GM18519 (cell line): ENCODE data around the gene ABCC3.

Source experiments
- ATAC-seq: cut with Tn5 transposase; IDR thresholded peaks from one replicate; pipeline ENCODE4 v1.9.1; 2021; ENCODE audit warnings: mild to moderate bottlenecking, moderate library complexity; ENCODE audit not compliant: unreplicated experiment, low FRiP score

The ABCC3 gene

DNA sequence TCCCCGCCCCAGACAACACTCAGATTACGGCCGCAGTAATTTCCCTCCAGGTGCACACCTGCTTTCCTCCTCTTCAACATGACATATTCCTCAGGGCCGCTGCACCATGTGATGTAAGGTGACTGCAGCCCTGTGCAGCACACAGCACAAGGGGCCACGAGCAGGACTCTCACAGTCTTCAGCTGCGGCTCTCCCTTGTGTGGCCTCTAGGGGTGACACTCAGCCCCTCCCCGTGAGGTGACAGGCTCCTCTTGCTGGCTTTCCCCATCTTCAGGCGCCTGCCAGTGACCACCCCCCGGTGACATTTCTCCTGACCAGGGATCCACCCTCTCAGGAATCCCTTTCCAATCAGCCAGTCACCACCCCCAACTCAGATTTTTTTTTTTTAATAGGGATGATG lies 31.3 kb upstream of the ABCC3 start:
- ATAC-seq = no peak

GRCh38 chr17:50604513-50604912 lies 30.2 kb upstream of the ABCC3 start:
- no peak for ATAC-seq

DNA sequence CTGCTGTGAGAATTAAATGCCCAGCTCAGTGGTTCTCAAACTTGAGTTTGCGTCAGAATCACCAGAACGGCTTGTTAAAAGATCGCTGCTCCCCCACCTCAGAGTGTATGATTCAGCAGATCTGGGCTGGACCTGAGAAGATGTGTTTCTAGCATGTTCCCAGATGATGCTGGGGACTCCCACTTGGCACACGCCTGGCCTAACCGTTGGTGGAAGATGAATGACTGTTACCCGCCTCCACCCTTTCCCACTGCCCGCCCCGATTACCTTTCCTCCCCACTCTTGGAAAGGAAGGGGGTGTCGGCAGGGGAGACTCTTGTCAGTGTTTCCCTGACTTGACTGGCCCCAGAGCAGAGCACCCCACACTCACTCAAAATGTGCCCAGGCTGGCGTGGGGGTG lies 29.3 kb upstream of the ABCC3 start:
- ATAC-seq = no peak

DNA sequence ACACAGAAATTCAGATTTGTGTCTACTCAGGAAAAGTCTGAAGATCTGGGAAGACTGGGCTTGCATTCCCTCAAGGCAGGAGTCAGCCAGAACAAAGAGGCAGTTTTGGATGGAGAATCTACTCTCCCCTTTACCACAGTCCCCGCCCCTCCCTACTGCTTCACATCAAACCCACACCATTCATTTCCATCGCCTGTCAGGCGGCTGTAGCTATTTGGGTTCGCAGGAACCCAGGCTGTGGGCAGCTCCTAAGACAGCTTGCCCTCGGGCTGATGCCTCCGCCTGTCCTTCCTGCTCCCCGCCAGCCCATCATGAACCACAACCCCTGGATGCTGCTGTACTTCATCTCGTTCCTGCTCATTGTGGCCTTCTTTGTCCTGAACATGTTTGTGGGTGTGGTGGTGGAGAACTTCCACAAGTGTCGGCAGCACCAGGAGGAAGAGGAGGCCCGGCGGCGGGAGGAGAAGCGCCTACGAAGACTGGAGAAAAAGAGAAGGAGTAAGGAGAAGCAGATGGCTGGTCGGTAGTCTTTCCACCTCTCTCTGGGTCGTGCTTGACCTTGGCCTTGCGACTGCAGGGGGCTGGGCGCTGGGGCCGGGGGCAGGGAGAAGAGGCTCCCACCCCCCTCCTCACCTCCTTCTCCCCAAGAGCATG lies 27.0 kb upstream of the ABCC3 start:
- ATAC-seq = no peak

DNA sequence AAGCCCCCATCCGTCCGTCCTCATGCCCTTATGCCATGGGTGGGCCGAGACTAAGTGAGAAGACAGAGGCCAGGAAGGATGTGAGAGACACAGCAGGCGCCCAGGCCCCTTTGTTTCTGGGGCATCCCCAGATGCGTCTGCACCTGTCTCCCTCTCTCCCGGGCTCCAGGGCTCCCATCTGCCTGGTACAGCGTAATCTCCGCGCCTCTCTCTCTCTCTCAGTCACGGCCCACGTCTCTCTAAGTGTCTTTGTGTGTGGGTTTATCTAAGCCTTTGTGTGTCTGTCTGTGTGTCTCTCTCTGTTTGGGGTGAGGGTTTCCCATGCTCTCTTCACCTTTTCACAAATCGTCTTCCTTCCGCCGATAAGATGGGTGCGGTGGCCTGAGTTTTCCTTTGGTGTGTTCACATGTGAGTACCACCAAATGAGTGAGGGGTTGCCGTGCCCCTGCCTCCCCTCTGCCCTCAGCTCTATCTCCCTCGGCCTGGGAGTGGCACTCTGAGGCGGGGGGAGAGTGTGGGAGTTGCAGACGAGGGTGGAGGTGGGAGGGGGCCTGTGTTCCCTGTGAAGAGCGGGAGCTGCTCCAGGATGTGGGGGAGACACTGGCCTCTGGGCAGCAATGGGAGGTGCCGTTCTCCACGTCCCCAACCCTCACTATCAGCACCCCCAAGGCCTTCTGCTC lies 25.8 kb upstream of the ABCC3 start:
- ATAC-seq = no peak

GRCh38 chr17:50609380-50610074 lies 25.2 kb upstream of the ABCC3 start:
- ATAC-seq = no peak

GRCh38 chr17:50611634-50612033 lies 23.0 kb upstream of the ABCC3 start:
- no peak for ATAC-seq

DNA sequence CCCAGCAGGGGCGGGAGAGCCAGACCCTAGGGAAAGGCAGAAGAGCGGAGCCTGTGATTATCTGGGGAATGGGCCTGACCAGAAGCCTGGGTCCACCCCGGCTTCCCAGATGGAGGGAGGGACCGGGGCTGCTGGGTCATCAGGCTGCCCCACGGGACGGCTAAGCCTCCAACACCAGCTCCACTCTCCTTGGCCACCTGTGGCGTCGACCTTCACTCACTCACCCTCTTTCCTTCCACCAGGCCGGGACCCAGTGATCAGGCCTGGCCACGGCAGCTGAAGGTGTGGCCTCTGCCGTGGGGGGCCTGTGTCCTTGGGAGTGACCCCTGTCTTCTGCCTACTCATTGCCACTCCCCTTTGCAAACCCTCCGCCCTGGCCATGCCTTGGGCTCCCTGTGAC lies 22.4 kb upstream of the ABCC3 start:
- ATAC-seq = no peak

DNA sequence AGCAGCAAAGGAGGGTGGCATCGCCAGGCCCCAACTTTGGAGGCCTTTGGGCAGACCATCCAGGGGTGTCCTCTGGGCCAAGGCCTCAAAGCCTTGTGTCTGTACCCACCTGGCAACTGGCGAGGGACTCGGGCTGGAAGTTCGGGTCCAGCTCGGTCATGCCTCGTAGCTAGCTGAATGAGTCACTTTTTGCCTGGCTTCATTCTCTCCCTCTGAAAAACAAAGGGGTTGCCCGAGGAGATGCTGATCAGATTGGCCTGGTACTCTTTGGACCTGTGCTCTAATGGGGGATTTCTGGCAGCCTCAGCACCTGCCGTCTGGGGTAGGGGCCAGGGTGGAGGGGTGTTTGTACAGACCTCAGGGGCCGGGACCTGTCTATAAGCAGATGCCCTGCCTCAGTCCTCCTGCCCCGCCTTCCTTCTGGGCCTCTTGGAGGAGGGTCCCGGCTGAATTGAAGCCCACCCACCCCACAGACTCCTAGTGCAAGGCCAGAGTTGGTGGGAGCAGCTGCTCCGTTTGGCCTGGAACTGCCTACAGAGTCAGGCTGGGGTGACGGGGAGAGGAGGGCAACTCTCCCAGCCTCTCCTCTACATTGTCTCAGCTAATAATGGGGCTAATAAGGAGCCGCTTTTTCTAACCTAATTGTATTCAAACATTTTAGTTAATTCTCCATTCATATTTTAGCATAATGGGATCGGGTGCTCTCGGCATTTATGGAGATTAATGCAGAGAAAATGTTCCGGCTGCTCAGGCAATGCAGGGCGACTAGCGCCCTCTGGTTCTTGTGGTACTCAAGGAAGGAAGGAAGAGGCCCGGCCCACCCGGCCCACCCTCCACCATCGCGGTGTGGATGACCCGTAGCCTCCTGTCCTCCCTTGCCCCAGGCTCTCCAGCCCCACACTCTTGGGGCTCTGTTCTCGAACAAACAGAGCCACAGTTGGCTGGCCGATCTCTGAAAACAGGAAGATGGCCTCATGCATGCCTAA lies 21.4 kb upstream of the ABCC3 start:
- ATAC-seq = no peak

- ATAC-seq = no peak
Observed at GRCh38 chr17:50614471-50615051, 20.1 kb upstream of the ABCC3 start.

GRCh38 chr17:50615828-50616227 lies 18.9 kb upstream of the ABCC3 start:
- no peak for ATAC-seq

- no peak for ATAC-seq
Observed at GRCh38 chr17:50618300-50618699, 16.4 kb upstream of the ABCC3 start.

DNA sequence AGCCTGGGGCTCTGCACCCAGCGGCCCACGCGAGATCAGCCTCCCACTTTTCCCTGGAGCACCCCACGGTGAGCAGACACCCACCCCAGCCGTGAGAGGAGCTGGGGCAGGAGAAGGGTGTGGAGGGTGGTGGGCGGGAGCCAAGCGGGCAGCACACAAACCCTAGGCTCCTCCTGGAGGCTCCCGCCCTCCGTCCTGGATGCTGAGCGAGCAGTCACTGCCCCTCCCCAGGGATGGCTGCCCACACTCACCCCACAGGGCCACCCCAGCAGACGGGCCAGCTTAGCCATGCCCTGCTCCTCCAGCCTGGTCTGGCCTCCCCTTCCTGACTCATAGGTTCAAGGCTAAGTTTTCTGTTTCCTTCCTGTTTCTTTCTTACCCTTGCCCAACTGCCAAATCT lies 15.7 kb upstream of the ABCC3 start:
- ATAC-seq = no peak

GRCh38 chr17:50619489-50619888 lies 15.2 kb upstream of the ABCC3 start:
- no peak for ATAC-seq

GRCh38 chr17:50620237-50620636 lies 14.4 kb upstream of the ABCC3 start:
- no peak for ATAC-seq

DNA sequence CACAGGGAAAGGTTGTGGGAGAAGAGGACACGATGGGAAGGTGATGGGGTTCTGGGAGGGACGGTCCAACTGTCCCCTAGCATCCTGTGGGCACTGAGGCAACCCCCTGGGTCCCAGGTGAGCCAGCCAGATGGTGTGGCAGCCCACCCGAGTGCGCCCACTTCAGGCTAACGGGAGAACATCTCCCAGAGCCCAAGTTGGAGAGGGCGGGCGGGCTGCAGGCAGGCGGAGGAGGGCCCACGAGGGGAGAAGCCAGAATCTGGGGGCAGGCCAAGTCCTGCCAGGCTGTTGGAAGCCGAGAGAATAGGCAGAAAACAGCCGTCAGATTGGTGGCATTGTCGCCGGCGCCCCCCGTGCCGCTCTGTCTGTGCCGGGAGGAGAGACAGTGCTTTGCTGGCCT lies 13.8 kb upstream of the ABCC3 start:
- no peak for ATAC-seq

DNA sequence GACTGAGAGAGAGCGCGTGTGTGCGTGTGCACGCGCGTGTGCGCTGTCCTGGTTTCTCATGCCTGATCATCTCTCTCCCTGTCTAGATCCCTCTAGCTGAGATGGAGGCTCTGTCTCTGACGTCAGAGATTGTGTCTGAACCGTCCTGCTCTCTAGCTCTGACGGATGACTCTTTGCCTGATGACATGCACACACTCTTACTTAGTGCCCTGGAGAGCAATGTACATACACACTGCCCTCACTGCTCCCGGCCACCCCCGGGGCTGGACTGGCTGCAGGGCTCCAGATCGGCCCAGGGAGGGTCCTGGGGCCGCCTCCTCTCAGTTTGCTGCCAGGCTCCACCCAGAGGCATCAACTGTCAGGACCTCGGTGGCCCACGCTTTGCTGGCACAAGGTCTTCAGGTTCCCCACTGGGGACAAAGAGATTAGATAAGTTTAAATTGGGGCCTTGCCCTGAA lies 13.1 kb upstream of the ABCC3 start:
- no peak for ATAC-seq

- no peak for ATAC-seq
Observed at GRCh38 chr17:50624321-50624934, 10.3 kb upstream of the ABCC3 start.

- ATAC-seq = no peak
Observed at GRCh38 chr17:50625032-50625871, 9.4 kb upstream of the ABCC3 start.
